Measurements from ENCODE around the gene VTI1A.

VTI1A gene

GRCh38 chr10:112811741-112812551 is 364.9 kb downstream of the VTI1A start:
- no peak for DNase-seq (ENCODE audit: low read depth in 2 of 2)

DNA sequence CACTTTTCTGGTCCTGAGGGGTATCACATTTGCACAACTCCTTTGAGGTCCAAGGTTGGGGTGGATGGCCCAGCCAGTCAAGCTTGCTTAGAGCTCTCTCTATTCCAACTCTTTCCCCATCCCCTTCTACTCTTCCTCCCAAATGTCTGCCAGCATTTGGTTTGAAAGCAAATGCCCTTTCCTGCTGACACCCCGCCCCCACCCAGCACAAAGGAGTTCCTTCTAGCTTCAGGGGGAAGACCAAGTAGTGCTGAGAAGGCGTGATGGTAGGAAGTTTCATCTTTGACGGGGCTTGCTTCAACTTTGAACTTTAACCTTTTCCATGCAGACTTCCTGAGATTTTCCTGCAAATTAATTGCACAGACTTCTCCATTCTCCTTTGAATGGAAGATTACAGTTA is 365.6 kb downstream of the VTI1A start:
- DNase-seq (ENCODE audit: low read depth in 2 of 2), result no peak

DNA sequence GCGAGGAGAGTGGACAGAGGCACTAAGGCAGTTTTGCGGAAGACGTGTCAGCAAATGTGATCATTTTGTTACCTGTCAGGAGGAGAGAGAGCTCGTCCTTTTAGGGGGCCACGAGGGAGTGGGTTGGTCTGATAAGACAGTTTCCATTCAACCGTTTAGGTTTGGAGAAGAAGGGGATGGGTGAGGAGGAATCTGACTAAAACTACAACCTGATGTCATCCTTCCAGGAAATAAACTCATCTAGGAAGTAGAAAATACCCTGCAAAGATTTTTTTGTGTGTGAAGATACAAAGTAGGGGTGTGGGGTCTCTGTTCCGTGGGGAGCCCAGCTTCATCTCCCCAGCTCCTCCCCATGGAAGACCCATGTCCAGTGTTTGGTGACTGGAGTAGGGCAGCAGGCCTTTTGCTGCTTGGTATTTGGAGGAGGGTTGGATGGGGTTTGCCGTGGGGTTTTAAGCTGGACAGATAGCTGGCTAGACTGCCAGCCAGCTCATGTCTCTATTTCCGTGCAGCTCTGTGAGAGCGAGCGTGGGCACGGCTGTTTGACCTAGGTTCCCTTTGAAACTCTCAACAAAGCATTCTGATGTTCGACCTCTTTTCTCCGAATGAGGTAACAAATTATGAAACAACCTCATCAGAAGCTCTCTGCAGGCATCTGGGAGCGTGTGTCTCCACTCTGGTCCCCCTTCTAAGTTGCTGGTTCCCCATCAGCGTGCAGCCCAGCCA is 367.0 kb downstream of the VTI1A start:
- no peak for DNase-seq (ENCODE audit: low read depth in 2 of 2)

GRCh38 chr10:112815269-112816032 is 368.4 kb downstream of the VTI1A start:
- DNase-seq (ENCODE audit: low read depth in 2 of 2), result no peak

DNA sequence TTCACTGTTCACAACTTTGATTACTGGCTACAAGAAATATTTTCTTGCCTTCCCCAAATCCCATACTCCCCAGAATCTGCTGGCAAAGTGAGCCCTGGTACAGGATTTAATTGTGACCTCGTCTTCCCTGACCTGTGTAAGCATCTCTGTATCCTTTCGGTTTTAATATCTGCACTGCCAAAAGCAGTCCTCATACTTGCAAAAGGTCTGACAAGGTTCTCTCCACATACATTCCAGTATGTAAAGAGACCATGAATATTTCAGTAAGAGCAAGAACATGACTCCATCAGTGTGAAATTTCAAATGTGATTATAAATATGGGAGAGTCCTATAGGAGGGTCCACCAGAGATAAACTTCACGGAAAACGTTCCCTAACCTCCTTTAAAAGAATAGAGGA is 369.0 kb downstream of the VTI1A start:
- no peak for DNase-seq (ENCODE audit: low read depth in 2 of 2)

GRCh38 chr10:112816891-112817290 is 369.9 kb downstream of the VTI1A start:
- no peak for DNase-seq (ENCODE audit: low read depth in 2 of 2)

DNA sequence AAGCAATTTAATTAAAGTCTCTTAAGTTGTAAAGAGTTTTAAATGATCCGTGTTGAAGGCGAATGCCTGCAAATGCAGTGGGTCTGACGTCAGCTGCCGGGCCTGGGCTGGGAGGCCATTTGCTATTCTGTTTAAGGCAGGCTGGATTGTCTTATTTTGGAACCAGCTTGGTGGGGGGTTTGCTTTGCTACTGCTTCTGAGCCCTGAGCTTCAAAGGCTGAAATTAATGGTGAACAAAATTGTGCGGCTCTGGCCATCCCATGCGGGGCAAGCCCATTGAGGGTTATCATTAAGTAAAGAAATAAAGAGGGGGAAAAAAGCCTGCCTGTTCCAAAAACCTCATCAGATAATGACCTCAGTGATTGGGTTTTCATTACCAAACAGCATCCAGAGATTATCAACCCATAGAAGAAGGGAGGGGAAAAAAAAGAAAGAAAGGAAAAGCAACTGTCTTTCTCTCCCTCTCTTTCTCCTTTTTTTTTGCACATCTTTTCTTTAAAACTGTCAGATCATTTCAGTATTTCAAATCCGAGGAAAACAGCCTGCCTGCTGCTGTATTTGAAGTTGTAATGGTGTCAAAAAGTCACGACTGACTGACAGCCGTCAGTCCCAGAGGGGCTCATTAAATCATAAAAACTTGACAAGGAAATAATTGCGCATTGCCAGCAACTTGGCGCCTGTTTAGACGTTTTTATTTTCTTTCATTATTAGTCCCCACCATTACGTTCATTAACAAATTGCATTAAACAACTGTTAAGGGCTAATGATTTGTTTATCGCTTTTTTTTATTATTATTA is 371.2 kb downstream of the VTI1A start:
- DNase-seq (ENCODE audit: low read depth in 2 of 2), result no peak

DNA sequence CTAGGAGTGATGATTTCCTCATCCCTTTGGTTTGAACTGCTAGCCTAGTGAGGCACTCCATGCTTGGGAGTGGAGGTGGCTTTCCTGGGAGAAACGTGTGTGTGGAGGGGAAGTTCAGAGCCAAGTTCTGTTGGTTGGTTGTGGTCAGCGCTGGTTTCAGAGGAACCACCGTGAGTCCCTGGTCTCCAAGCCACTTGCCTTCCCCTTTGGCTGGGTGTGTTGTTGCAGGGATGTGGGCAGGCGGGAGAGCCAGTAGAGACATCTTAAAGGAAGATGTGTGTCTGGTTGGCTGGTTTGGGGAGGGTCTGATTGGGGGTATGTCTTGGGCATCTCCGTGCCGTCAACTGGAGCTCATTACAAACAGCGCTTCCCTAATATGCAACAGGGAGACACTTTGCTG is 372.2 kb downstream of the VTI1A start:
- DNase-seq (ENCODE audit: low read depth in 2 of 2), result no peak

DNA sequence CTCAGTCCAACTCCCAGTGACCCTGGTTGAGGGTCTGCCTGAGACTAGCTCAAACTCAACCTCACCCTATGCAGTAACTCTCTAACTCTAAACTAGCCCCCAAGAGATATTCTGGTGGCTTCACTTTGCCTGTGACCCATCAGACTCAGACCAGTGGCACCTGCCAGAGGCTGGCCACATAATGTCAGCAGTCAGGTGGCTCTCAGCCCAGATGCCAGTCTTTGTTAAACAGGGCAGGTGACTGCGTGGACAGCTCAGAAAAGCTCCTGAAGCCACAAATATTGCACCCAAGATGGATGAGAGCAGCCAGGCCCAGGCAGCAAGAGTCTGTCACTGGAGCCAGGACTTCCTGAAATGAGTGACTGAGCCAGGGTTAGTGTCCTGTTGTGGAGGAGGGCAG is 373.3 kb downstream of the VTI1A start:
- no peak for DNase-seq (ENCODE audit: low read depth in 2 of 2)

DNA sequence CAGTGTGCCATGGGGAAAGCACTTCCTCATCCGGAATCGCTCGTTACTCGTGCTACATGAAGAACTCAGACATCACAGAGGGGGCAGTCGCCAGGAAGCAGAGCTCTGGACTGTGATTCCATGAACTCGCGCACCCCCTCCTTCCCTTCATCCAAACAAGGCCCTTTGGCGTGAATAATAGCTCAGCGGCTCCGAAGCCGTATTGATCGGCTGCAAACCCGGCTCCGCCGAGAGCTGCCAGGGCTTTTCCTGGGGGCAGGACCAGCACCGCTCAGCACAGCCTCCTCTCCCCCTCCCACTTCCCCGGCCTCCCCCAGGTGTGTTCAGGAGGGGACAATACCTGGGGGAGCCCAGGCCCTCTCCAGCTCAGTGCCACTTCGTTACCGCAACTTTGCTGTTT is 374.0 kb downstream of the VTI1A start:
- no peak for DNase-seq (ENCODE audit: low read depth in 2 of 2)

DNA sequence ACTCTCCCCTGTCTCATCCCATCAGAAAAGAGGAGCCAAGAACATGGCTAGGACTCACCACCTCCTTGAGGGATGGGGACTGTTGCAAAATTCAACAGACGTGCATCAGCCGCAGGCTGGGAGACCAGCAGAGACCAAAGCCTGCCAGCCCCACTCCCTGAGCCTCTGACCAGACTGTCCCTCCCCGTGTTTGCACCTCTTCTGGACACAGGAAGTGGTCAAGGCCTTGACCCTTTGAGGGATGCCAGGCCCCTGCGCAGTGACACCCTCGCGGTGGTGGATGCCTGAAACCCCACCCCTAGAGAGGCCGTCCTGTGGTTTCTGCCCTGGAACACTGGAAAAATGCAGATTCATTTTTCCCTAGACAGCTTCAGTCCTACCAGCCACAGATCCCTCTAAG is 374.6 kb downstream of the VTI1A start:
- no peak for DNase-seq (ENCODE audit: low read depth in 2 of 2)

GRCh38 chr10:112823007-112823406 is 376.0 kb downstream of the VTI1A start:
- DNase-seq (ENCODE audit: low read depth in 2 of 2), result no peak

DNA sequence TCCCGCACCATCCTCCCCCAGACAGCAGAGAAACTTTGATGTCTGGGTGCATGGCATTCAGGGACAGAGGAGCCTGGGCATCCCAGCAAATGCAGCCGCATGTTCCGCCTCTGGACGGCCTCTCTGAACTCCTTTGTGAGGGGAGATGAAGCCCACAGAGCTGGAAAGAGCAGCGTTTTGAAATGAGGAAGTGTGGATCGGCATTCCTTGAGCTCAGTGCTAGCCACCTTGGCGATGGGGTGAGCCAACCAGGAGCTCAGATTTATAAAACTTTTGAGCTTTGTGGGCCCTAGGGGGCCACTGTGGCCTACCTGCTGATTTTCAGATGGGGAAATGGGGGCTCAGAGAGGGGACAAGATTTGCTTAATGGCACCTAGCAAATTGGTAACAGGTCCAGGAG is 376.6 kb downstream of the VTI1A start:
- no peak for DNase-seq (ENCODE audit: low read depth in 2 of 2)

DNA sequence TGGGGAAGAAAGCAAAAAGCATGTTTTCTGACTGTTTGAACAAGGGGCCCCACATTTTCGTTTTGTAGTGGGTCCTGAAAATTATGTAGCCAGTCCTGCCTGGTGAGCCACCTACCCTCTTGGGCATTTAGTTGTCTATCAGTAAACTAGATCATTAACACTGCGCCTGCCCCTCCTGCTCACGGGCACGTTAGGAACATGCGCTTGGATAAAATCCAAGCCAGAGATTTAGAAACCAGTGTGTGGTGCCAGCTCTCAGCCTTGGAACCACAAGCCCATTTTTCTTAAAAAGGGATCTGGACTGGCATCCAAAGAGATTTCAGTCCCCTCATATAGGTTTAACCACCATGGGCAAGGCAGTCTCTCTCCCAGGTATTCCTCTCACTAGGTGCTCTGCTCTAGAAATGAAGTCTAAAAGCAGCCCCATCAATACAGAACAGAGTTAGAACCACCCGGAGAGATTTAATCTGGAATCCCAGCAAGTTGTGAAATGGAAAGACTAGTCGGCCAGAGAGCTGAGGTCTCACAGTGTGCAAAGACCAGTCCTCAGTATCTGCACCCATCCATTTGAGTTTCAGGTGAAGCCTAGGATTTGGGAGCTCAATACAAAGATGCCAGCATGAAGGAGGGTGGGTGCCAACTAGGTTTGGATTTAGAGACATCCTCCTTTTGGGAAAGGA is 379.1 kb downstream of the VTI1A start:
- DNase-seq (ENCODE audit: low read depth in 2 of 2), result no peak

DNA sequence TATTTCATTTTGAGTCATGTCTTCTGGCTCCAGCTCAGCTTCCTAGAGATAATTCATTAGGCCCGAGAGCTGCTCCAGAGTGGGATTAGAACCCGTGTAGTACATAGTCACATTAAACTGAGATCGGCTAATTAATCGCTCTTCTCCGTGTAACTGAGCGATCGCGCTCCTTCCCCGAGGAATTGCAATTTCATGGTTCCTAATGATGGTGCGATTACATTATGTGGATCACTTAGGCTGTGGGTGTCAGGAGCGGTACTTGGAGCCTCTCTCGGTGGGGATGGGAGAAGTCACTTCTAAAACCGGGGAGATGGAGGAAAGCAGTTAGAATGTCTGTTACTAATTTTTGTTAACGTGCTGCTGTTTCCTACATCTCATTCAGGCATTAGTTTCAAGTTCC is 380.1 kb downstream of the VTI1A start:
- no peak for DNase-seq (ENCODE audit: low read depth in 2 of 2)

DNA sequence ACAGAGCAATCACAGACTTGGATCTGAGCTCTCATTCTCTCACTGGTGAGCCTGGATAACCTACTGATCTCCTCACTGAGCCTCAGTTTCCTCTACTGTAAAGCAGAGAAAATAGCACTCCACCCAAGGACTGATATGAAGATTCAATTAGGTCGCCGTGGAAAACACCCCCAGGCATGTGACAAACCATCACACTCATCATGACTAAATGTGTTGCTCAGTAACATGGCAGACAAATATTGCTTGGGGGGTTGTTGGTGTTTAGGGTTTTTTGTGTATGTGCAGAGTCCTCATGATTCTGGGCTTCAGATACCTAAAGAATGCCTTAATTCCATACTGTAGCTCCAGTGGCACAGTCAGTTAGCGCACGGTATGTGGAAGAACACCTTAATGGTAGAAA is 380.9 kb downstream of the VTI1A start:
- no peak for DNase-seq (ENCODE audit: low read depth in 2 of 2)

DNA sequence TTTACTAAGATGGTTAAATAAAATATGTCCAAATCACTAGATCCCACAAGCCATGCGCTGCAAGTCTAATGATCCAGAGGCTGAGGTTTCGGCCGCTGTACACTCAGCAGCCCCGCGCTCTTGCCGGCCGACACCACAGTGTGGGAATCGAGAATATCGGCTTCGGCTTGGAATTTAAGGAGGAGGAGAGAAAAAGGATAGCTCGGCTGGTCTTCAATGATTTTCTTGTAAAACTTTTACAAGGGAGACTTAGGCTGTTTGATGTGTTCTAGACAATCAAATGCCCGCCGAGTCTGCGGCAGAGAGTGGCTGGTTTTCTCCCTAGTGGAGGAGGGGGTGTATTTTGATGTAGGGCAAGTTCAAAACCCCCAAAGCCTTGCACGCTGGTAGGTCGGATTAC is 384.8 kb downstream of the VTI1A start:
- no peak for DNase-seq (ENCODE audit: low read depth in 2 of 2)

- no peak for DNase-seq (ENCODE audit: low read depth in 2 of 2)
Measured at GRCh38 chr10:112832361-112832878, 385.4 kb downstream of the VTI1A start.

- no peak for DNase-seq (ENCODE audit: low read depth in 2 of 2)
Measured at GRCh38 chr10:112832959-112833358, 385.9 kb downstream of the VTI1A start.

DNA sequence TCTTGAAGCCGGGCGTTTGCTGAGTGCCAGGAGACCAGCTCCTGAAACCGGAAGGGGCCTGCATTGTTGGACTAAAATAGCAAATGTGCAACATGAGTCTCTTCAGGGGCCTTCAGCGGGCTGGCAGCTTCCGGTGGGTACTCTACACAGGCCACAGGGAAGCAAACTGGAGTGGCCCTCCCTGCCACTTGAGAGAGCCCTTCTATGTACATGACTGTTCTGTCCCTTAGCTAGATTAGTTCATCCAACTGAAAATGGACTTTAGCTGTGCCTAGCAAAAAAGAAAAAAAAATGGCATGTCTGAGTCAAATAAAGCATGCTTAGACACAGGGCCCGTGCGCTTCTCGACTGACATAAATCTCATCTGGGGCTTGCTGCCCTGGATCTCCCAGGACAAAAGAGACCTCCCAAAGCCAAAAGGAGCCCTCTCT is 387.8 kb downstream of the VTI1A start:
- DNase-seq (ENCODE audit: low read depth in 2 of 2), result no peak

GRCh38 chr10:112835217-112835715 is 388.3 kb downstream of the VTI1A start:
- no peak for DNase-seq (ENCODE audit: low read depth in 2 of 2)

Measured in stimulated activated CD4-positive, alpha-beta T cell treated with anti-CD3 and anti-CD28 coated beads, Interleukin-12 subunit alpha, Interleukin-12 subunit beta, amount 100 ng/mL, for 24 hours (primary cell).